Fibroblast of lung (primary cell): ENCODE results near the gene MAGI2.

Experiments
- CTCF ChIP-seq, 2 donors: IDR thresholded peaks in 1 of 2; conservative IDR thresholded peaks in 1 of 2; 1 replicate in 1 of 2; 2 replicates in 1 of 2; pipeline ENCODE4 v1.5.1; 2011 to 2012; ENCODE audit warnings: low read length in 2 of 2, control low read depth in 1 of 2, inconsistent platforms in 1 of 2, low read depth in 1 of 2, mild to moderate bottlenecking in 1 of 2
- EZH2 ChIP-seq: IDR thresholded peaks from 2 replicates; pipeline ENCODE4 v1.5.1; 2012; ENCODE audit warnings: low read length, control low read depth, mild to moderate bottlenecking; ENCODE audit errors: missing control alignments

DNA sequence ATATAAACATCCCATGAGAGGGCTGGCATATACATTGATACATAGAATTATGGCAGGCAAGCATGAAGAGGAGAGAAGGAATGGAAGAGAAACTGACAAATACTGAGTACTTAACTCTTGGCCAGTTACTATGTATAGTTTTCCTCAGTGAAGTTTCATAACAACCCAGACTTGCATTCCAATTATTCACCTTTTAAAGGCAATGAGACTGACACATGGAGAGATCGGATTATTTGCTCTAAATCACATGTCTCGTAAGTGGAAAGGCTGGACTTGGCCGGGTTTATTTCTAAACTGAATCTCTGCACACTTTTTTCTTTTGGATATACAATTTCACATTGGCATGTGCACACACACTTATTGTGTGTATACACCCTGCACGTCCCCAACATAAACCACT is 1106.6 kb downstream of the MAGI2 start:
- TF ChIP-seq CTCF (conservative IDR thresholded peaks at IDR 0.05 in 1 of 2, IDR thresholded peaks at IDR 0.05 in 1 of 2; ENCODE audit: low read depth in 1 of 2, low read length in 2 of 2) (no peak), EZH2 (no peak)
